GM18870 (cell line): Measurements from ENCODE around the gene LRP2BP.
A peak's percentile ranks its signal among the peaks of the same experiment; 100 is the strongest.

Experiments
- ATAC-seq: cut with Tn5 transposase; IDR thresholded peaks from one replicate; pipeline ENCODE4 v1.9.1; 2021; ENCODE audit warnings: moderate library complexity; ENCODE audit not compliant: unreplicated experiment

LRP2BP gene

GRCh38 chr4:185395956-185396723 lies 416 bp upstream of the LRP2BP start:
- ATAC-seq, result peak; percentile 67

DNA sequence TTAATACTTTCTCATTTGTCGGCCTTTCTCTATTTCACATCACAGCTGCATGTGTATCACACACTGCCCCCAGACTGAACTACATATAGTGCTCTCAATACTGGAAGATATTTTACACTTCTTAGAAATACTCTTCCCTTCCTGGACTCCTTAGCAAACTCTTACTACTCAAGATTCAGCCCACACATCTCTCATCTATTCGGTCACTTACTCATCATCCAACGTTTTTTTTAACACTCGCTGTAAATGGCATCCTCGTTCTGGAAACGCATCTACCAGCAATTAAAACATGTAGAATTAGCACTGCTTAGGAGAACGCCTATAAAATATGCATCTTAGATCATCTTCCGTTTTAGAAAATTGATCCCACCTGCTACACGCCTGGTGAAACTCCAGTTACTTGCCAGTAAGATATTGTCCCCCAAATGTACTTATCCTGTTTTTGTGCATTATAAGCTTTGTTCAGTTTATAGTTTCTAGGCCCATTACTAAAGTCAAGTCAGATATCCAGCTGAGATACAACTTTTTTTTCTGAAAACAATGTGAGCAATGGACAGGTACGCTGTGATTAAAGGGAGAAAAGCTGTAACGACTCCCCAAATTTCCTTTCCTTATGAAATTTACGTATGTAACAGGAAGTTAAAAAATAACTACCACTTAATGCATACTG lies 1.0 kb downstream of the LRP2BP start:
- ATAC-seq, result no peak

DNA sequence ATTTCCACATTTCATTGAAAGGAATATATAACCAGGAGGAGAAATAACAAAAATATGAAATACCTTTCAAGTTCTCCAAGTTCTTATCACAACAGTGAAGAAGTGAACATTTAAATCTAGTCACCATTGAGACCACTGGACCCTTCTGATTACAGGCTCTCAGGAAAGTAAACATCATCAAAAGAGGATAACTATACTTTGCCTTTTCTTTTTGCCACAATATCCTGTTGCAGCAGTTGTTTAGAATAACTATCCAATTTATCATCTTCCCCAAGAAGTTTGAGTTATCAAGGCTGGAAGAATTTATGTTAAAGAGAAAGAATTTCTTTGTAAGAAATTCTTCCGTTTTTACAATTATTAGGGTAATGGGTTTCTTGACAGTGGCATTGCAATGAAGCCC lies 3.6 kb downstream of the LRP2BP start:
- no peak for ATAC-seq

- ATAC-seq, result no peak
Observed at GRCh38 chr4:185390941-185391340, 4.8 kb downstream of the LRP2BP start.

- ATAC-seq, result no peak
Observed at GRCh38 chr4:185387957-185388356, 7.8 kb downstream of the LRP2BP start.

DNA sequence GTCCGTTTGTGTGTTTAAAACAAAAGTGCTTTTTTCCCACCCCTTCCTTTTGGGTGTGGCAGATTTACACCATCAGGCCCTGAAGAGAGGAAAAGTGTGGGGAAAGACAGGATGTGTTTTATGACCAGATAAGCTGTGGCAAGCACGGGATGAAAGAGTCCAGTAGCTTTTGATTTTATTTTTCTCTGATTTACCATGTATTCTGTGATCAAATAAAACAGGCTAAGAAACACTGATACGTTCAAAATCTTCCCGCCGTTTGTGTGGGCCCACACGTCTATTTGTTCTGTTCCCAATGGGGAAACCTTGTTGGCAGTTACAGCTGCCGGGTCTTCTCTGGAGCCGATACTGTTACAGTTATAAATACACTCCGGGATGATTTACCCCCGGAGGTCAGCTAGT lies 10.8 kb downstream of the LRP2BP start:
- no peak for ATAC-seq

- no peak for ATAC-seq
Observed at GRCh38 chr4:185384061-185384460, 11.7 kb downstream of the LRP2BP start.

DNA sequence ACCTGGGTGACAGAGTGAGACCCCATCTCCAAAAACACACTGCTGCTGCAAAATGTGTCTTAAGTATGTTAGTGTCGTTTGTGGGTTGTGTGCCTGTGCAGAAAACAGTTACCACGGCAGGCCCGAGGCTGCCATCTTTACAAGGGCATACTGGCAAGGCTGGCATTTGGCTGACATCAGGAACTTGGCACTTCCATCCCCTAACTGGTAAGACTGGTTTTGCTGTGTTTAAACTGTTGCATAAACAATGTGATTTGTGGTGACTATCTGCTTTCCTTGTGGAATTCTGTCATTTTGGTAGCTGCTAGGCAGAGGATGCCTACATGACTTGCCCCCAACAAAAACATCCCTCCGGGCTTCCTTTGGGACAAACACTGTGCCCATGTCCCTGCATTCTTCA lies 12.3 kb downstream of the LRP2BP start:
- no peak for ATAC-seq

DNA sequence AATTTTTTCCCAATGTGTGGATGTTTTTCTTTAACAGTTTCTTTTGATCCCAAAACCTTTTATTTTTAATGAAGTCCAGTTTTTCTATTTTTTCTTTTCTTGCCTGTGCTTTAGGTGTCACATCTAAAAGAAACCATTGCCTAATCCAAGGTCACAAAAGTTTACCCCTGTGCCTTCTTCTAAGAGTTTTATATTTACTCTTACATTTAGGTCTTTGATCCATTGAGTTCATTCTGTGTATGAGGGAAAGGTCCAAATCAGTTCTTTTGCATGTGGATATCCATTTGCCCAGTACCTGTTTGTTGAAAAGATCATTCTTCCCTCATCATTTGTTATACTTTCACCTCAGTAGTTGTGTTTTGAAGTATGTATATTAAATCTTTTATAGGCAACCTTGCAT lies 13.0 kb downstream of the LRP2BP start:
- ATAC-seq, result no peak

DNA sequence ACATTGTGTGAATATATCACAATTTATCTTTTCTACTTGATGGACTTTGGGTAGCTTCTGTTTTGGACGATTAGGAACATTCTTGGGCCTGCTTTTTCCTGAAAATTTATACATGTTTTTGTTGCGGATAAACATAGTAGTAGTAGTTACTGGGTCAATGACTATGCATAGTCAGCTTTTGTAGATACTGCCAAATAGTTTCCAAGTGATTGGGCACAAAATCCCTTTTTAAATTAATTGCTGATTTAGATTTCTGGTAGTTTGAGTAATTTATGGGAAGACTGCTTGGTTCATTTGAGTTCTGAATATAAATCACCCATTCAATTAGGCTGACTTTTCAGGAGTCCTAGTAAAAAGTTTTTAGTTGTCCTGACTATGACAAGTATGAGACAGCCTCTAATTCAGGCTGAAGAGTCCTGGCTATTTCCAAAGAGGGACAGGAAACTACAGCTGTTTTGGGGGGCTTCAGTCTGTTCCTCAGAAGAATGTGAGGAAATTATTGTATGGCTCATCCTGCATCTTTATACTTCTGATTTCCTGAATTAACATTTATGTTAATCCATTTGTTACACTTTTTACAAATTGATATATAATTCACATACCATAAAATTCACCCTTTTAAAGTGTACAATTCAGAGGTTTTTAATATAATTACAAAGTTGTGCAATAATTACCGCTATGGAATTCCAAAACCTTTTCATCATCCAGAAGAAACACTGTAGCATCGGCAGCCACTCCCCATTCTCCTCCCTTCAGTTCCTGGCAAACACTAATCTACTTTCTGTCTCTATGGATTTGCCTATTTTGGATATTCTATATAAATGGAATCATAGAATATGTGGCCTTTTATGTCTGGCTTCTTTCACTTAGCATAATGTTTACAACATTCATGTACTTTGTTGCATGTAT lies 14.2 kb downstream of the LRP2BP start:
- ATAC-seq, result no peak

GRCh38 chr4:185380320-185380719 lies 15.4 kb downstream of the LRP2BP start:
- no peak for ATAC-seq

GRCh38 chr4:185379326-185380295 lies 16.1 kb downstream of the LRP2BP start:
- no peak for ATAC-seq

- ATAC-seq, result no peak
Observed at GRCh38 chr4:185378264-185378663, 17.5 kb downstream of the LRP2BP start.

DNA sequence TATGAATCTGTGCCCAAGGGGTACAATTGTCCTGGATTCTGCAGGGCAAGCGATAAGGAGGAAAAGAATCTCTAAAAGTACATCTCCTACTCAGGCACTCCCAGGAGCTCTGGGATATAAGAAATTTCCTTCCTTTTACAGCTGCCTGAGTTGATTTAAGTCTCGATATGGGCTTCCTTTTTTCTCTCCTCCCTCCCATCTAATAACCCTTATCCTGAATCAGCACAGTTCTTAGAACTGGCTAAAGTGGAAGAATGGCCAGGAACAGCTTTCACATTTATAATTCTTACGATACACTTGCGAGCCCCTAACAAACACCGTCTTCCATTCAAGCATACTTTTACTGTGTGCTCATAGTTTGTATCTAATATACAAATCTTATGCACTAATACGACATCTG lies 21.2 kb downstream of the LRP2BP start:
- no peak for ATAC-seq

DNA sequence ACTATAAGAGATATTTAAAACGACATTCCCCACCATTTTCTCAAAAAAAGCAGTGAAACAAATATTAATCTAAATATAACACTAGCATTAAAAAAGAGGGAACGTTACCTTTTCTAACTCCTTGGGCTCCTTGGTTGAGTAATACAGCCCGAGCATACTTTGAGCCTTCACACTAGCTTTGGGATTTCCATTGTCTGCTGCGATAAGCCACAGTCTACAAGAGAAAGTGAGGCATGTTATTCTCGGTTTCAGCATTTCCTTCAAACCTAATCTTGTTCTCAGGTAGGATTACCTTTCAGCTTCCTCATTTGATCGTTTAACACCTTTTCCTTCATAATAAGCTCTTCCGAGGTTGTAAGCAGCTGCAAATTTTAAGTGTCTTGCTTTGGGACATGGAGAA lies 21.7 kb downstream of the LRP2BP start:
- ATAC-seq, result no peak

- no peak for ATAC-seq
Observed at GRCh38 chr4:185371702-185372101, 24.0 kb downstream of the LRP2BP start.

DNA sequence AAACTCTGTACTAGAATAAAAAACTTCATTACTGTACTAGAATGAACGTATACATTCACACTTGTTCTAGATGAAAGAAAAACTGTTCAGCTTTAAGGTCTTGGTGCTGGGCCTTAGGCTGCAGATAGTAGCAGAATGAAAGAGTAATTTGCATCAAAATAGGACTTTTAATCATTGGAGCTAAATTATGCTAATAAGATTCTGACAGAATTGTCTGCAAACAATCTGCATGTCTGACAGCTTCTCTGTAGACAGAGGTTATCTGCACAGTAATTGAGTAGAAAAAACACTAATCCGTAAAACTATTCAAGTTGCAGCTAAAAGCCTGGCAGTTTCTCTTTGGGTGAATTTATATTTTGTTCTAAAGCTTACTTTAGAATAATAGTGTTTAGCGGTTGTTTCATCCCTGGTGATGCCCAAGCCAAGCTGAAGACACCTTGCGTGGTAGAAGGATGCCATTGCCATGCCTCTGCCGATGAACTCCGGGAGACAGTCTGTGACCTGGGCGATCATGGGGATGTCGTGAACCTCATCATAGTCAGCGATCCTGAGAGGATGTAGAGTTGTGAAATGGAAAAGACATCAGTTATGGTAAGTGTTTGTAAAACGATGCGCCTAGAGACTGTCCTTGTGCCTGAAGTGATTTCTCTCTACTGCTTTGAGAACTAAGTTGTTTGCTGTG lies 25.3 kb downstream of the LRP2BP start:
- ATAC-seq, result no peak

GRCh38 chr4:185369731-185370130 lies 26.0 kb downstream of the LRP2BP start:
- ATAC-seq, result no peak

DNA sequence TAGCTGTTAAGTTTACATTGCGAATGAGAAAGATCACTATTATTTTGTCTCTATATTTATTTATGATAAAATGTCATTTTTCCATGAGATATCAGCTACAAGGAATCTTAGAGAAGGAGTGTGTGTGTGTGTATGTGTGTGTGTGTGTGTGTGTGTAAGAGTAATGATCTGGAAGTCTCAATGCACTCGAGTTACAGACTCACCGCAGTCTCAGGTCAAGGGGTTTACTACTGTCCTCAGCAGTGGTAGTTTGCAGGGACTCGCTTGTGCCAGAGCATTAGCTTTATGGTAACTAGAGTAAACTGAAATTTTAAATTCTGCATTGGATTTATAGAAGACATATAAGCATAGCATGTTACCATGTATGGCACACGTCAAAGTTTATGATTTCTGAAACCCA lies 30.8 kb downstream of the LRP2BP start:
- no peak for ATAC-seq

- ATAC-seq, result no peak
Observed at GRCh38 chr4:185363251-185363650, 32.5 kb downstream of the LRP2BP start.
